Neural crest cell (in vitro differentiated cells): ENCODE measurements around the gene LSM11. TPM values are rescaled to one million over a fixed set of nuclear protein-coding genes. Genes with fewer than 3 reads are reported as not detected.
A peak's percentile ranks its signal among the peaks of the same experiment; 100 is the strongest.
"Not testable (repeated sequence)": the region's sequence is repeated elsewhere in the genome, so short reads cannot be mapped to it uniquely, and the experiment has no call there.

Experiments
- DNase-seq: peaks from one replicate; pipeline ENCODE4 v3.0.0; 2021; ENCODE audit warnings: low read depth, mixed read lengths, low spot score
- H3K27ac Mint-ChIP-seq: one replicate; pipeline ENCODE4 v1.8.0; 2021; ENCODE audit warnings: mild to moderate bottlenecking, mixed read lengths; ENCODE audit not compliant: unreplicated experiment
- H3K27me3 Mint-ChIP-seq: 2 replicates; pipeline ENCODE4 v1.8.0; 2021; ENCODE audit warnings: low read depth, mild to moderate bottlenecking, mixed read lengths
- H3K36me3 Mint-ChIP-seq: 2 replicates; pipeline ENCODE4 v1.8.0; 2021; ENCODE audit warnings: low read depth, mild to moderate bottlenecking, mixed read lengths
- H3K4me1 Mint-ChIP-seq: 2 replicates; pipeline ENCODE4 v1.8.0; 2021; ENCODE audit warnings: mixed read lengths
- H3K4me3 Mint-ChIP-seq: one replicate; pipeline ENCODE4 v1.8.0; 2021; ENCODE audit warnings: mild to moderate bottlenecking, mixed read lengths
- H3K9me3 Mint-ChIP-seq: 2 replicates; pipeline ENCODE4 v1.8.0; 2021; ENCODE audit warnings: mixed read lengths
- total RNA-seq: library from RNA; stranded (reverse); gene quantifications from 2 replicates; pipeline ENCODE4 v1.2.1, GENCODE V29; 2021
- TF ChIP-seq, protein P1 (sequence below): fragments of 200-600 bp; sonication (generic); conservative IDR thresholded peaks from 2 replicates; pipeline ENCODE4 v1.5.0; 2021; ENCODE audit warnings: antibody characterized with exemption, mild to moderate bottlenecking

The LSM11 gene
- total RNA-seq, 1 donor from 2014 or later, result 10.4 TPM

DNA sequence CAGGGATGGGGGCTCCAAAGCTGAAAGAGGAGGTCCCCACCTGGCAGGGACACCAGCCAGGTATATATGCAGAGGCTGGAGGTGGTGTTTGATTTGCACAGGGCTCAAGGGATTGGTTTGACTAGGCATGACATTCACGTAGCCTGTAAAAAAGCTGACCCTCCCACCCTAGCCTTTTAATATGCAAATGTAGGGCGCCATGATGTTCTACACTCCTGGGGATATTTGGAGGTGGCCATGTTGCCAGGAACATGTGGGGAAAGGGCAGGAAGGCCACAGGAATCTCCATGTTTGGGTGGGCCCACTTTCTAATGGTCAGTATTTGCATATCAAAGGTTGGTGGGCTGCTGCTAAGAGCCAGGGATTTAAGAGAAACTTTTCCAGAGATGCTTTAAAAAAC, 24.3 kb upstream of the LSM11 start:
- no peak for DNase-seq
- no peak overlapping the region for H3K27ac Mint-ChIP-seq
- peaks cover 5% of the 10 kb centered on the region for H3K4me1 Mint-ChIP-seq
- H3K36me3 Mint-ChIP-seq, result peaks cover 7% of the 10 kb centered on the region
- TF ChIP-seq, protein P1, sequence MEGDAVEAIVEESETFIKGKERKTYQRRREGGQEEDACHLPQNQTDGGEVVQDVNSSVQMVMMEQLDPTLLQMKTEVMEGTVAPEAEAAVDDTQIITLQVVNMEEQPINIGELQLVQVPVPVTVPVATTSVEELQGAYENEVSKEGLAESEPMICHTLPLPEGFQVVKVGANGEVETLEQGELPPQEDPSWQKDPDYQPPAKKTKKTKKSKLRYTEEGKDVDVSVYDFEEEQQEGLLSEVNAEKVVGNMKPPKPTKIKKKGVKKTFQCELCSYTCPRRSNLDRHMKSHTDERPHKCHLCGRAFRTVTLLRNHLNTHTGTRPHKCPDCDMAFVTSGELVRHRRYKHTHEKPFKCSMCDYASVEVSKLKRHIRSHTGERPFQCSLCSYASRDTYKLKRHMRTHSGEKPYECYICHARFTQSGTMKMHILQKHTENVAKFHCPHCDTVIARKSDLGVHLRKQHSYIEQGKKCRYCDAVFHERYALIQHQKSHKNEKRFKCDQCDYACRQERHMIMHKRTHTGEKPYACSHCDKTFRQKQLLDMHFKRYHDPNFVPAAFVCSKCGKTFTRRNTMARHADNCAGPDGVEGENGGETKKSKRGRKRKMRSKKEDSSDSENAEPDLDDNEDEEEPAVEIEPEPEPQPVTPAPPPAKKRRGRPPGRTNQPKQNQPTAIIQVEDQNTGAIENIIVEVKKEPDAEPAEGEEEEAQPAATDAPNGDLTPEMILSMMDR, result no peak
- peaks cover 5% of the 10 kb centered on the region for H3K9me3 Mint-ChIP-seq
- no peak overlapping the region for H3K4me3 Mint-ChIP-seq
- H3K27me3 Mint-ChIP-seq, result no peaks in the 10 kb centered on the region

DNA sequence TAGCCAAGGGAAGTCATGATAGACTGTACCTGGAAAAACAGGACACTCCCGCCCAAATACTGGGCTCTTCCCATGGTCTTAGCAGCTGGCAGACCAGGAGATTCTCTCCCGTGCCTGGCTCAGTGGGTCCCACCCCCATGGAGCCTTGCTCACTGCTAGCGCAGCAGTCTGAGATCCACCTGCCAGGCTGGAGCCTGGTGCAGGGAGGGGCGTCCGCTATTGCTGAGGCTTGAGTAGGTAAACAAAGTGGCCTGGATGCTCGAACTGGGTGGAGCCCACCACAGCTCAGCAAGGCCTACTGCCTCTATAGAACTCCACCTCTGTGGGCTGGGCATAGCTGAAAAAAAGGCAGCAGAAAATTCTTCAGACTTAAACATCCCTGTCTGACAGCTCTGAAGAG, 22.4 kb upstream of the LSM11 start:
- no peak for DNase-seq
- H3K36me3 Mint-ChIP-seq, result peaks cover 7% of the 10 kb centered on the region
- peaks cover 8% of the 10 kb centered on the region for H3K9me3 Mint-ChIP-seq
- peaks cover 5% of the 10 kb centered on the region for H3K4me1 Mint-ChIP-seq
- H3K27ac Mint-ChIP-seq, result no peak overlapping the region
- H3K4me3 Mint-ChIP-seq, result no peak overlapping the region
- TF ChIP-seq, protein P1, result no peak
- H3K27me3 Mint-ChIP-seq, result no peaks in the 10 kb centered on the region

DNA sequence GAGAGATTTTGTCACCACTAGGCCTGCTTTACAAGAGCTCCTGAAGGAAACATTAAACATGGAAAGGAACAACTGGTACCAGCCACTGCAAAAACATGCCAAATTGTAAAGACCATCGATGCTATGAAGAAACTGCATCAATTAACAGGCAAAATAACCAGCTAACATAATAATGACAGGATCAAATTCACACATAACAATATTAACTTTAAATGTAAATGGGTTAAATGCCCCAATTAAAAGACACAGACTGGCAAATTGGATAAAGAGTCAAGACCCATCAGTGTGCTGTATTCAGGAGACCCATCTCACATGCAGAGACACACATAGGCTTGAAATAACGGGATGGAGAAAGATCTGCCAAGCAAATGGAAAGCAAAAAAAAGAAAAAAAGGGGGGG, 20.6 kb upstream of the LSM11 start:
- not testable (repeated sequence) for H3K27ac Mint-ChIP-seq, H3K4me3 Mint-ChIP-seq, H3K27me3 Mint-ChIP-seq, H3K36me3 Mint-ChIP-seq, DNase-seq, H3K4me1 Mint-ChIP-seq, H3K9me3 Mint-ChIP-seq

DNA sequence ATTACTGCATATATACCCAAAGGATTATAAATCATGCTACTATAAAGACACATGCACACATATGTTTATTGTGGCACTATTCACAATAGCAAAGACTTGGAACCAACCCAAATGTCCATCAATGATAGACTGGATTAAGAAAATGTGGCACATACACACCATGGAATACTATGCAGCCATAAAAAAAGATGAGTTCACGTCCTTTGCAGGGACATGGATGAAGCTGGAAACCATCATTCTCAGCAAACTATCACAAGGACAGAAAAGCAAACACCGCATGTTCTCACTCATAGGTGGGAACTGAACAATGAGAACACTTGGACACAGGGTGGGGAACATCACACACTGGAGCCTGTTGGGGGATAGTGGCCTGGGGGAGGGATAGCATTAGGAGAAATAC, 16.9 kb upstream of the LSM11 start:
- H3K4me1 Mint-ChIP-seq, H3K4me3 Mint-ChIP-seq, DNase-seq, H3K36me3 Mint-ChIP-seq, H3K9me3 Mint-ChIP-seq, H3K27ac Mint-ChIP-seq, H3K27me3 Mint-ChIP-seq: not testable (repeated sequence)

DNA sequence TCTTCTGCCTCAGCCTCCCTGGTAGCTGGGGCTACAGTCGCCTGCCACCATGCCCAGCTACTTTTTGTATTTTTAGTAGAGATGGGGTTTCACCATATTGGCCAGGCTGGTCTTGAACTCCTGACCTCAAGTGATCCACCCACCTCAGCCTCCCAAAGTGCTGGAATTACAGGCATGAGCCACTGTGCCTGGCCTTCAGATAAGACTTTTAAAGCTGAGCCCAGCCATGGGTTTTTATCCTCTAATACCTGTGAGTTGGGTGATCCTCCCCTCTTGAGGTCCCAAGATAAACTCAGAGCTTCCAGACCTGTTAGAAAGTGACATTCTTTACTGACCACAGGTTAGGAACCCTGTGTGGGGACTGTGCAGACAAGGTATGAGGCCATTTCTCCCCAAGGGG, 15.7 kb upstream of the LSM11 start:
- not testable (repeated sequence) for H3K9me3 Mint-ChIP-seq, H3K27me3 Mint-ChIP-seq, DNase-seq, H3K36me3 Mint-ChIP-seq, H3K27ac Mint-ChIP-seq
- H3K4me3 Mint-ChIP-seq, result peak overlapping the region; percentile 31
- peaks cover 21% of the 10 kb centered on the region for H3K4me1 Mint-ChIP-seq

DNA sequence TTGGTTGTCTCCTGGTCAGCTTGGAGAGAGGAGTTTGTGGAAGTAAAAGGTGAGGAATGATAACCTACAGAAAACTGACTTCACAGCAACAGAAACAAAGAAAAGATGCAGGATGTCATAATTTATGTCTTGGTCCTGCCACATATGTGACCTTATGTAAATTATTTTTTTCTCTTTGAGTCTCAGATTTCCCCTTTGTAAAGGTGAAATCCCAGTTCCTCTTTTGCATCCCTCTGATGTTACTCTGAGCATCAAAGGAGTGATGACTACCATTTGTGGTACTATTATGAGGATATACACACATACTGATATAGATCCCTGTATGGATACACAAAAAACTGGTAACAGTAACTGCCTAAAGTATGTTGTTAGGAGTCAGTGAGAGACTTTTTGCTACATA, 13.7 kb upstream of the LSM11 start:
- H3K27me3 Mint-ChIP-seq, result no peaks in the 10 kb centered on the region
- peaks cover 2% of the 10 kb centered on the region for H3K36me3 Mint-ChIP-seq
- H3K9me3 Mint-ChIP-seq, result peaks cover 3% of the 10 kb centered on the region
- no peak for DNase-seq
- peaks cover 24% of the 10 kb centered on the region for H3K4me1 Mint-ChIP-seq
- H3K4me3 Mint-ChIP-seq, result peak overlapping the region; percentile 47
- no peak overlapping the region for H3K27ac Mint-ChIP-seq
- TF ChIP-seq, protein P1, result no peak

DNA sequence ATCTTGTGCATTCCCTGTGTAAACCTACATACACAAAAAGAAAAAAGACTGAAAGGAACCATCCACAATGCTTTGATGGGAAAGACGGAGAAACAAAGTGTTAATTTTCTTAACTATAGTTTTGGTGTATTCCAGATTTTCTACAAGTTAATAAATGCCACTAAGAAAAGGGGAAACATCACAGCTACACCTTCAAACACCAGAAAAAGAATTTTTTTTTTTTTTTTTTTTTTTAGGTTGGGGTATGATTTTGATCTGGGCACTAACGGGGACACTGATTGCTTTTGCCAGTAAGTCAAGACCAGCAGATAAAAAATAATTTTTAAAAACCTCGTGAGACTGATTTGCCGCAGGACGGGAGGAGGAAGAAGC, 12.6 kb upstream of the LSM11 start:
- Mint-ChIP-seq H3K27me3 (no peaks in the 10 kb centered on the region), H3K9me3 (no peaks in the 10 kb centered on the region), H3K36me3 (peaks cover 2% of the 10 kb centered on the region), H3K4me3 (peak overlapping the region; percentile 96), H3K4me1 (peaks cover 24% of the 10 kb centered on the region), H3K27ac (peak overlapping the region; percentile 98)
- no peak for DNase-seq
- TF ChIP-seq, protein P1, result no peak
